ENCODE results near the gene PGPEP1. TPM values are rescaled to one million over a fixed set of nuclear protein-coding genes. Genes with fewer than 3 reads are reported as not detected.
A peak's percentile ranks its signal among the peaks of the same experiment; 100 is the strongest.
"Not testable (repeated sequence)": the region's sequence is repeated elsewhere in the genome, so short reads cannot be mapped to it uniquely, and the experiment has no call there.

Gene PGPEP1
- total RNA-seq, 1 experiment from 2014 or later = 15.8 TPM

GRCh38 chr19:18401580-18402112 lies 61.2 kb downstream of the PGPEP1 start:
- Histone ChIP-seq H3K4me3 (ENCODE audit: low read depth, low read length, poor library complexity, severe bottlenecking) (no peak overlapping the region), H3K27ac (ENCODE audit: low read depth, low read length, poor library complexity, severe bottlenecking) (no peak overlapping the region), H3K9me3 (ENCODE audit: low read depth, low read length, poor library complexity, severe bottlenecking) (no peaks in the 10 kb centered on the region), H3K36me3 (ENCODE audit: insufficient read depth, low read length, poor library complexity, severe bottlenecking) (no peaks in the 10 kb centered on the region), H3K4me1 (ENCODE audit: insufficient read depth, low read length, poor library complexity, severe bottlenecking) (no peaks in the 10 kb centered on the region), H3K27me3 (replicated peaks; ENCODE audit: insufficient read depth, low read depth, low read length, poor library complexity) (no peaks in the 10 kb centered on the region)
- intact Hi-C loops (cut with micrococcal nuclease; ENCODE audit: unreplicated experiment) = no loop called here
- no TSS peak for BruUV-seq (replicated peaks)
- TF ChIP-seq EZH2 (IDR thresholded peaks at IDR 0.05; ENCODE audit: borderline replicate concordance, low read depth, low read length, poor library complexity, severe bottlenecking) = no peak
- TF ChIP-seq, protein P1, sequence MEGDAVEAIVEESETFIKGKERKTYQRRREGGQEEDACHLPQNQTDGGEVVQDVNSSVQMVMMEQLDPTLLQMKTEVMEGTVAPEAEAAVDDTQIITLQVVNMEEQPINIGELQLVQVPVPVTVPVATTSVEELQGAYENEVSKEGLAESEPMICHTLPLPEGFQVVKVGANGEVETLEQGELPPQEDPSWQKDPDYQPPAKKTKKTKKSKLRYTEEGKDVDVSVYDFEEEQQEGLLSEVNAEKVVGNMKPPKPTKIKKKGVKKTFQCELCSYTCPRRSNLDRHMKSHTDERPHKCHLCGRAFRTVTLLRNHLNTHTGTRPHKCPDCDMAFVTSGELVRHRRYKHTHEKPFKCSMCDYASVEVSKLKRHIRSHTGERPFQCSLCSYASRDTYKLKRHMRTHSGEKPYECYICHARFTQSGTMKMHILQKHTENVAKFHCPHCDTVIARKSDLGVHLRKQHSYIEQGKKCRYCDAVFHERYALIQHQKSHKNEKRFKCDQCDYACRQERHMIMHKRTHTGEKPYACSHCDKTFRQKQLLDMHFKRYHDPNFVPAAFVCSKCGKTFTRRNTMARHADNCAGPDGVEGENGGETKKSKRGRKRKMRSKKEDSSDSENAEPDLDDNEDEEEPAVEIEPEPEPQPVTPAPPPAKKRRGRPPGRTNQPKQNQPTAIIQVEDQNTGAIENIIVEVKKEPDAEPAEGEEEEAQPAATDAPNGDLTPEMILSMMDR (conservative IDR thresholded peaks at IDR 0.05; ENCODE audit: low read depth, low read length) = 0 out of 2 replicates have a peak, but pooled peaks have one; percentile 35
- POLR2A ChIA-PET (ENCODE audit: low non-redundant PET) = interaction anchor here (0.6 kb wide), 1 partner anchor 66 kb away, joined by 5 read pairs; no protein-coding TSS in a partner anchor
- CTCF ChIA-PET = interaction anchor here (1.1 kb wide), 1 partner anchor 9 kb away, joined by 4 read pairs; no protein-coding TSS in a partner anchor
- DNase-seq (ENCODE audit: low spot score) = peak; percentile 64

- BruUV-seq (replicated peaks); H3K4me1 ChIP-seq (ENCODE audit: insufficient read depth, low read length, poor library complexity, severe bottlenecking); intact Hi-C loops (cut with micrococcal nuclease; ENCODE audit: unreplicated experiment); H3K27ac ChIP-seq (ENCODE audit: low read depth, low read length, poor library complexity, severe bottlenecking); H3K27me3 ChIP-seq (replicated peaks; ENCODE audit: insufficient read depth, low read depth, low read length, poor library complexity); CTCF ChIA-PET; H3K36me3 ChIP-seq (ENCODE audit: insufficient read depth, low read length, poor library complexity, severe bottlenecking); DNase-seq (ENCODE audit: low spot score); H3K9me3 ChIP-seq (ENCODE audit: low read depth, low read length, poor library complexity, severe bottlenecking); H3K4me3 ChIP-seq (ENCODE audit: low read depth, low read length, poor library complexity, severe bottlenecking); POLR2A ChIA-PET (ENCODE audit: low non-redundant PET): not testable (repeated sequence)
Observed at GRCh38 chr19:18402455-18403248, 62.3 kb downstream of the PGPEP1 start.

GRCh38 chr19:18405754-18406153 lies 65.4 kb downstream of the PGPEP1 start:
- H3K27ac ChIP-seq (ENCODE audit: low read depth, low read length, poor library complexity, severe bottlenecking); H3K4me1 ChIP-seq (ENCODE audit: insufficient read depth, low read length, poor library complexity, severe bottlenecking); H3K9me3 ChIP-seq (ENCODE audit: low read depth, low read length, poor library complexity, severe bottlenecking); CTCF ChIA-PET; H3K27me3 ChIP-seq (replicated peaks; ENCODE audit: insufficient read depth, low read depth, low read length, poor library complexity); BruUV-seq (replicated peaks); POLR2A ChIA-PET (ENCODE audit: low non-redundant PET); intact Hi-C loops (cut with micrococcal nuclease; ENCODE audit: unreplicated experiment); H3K36me3 ChIP-seq (ENCODE audit: insufficient read depth, low read length, poor library complexity, severe bottlenecking); DNase-seq (ENCODE audit: low spot score); H3K4me3 ChIP-seq (ENCODE audit: low read depth, low read length, poor library complexity, severe bottlenecking): not testable (repeated sequence)

DNA sequence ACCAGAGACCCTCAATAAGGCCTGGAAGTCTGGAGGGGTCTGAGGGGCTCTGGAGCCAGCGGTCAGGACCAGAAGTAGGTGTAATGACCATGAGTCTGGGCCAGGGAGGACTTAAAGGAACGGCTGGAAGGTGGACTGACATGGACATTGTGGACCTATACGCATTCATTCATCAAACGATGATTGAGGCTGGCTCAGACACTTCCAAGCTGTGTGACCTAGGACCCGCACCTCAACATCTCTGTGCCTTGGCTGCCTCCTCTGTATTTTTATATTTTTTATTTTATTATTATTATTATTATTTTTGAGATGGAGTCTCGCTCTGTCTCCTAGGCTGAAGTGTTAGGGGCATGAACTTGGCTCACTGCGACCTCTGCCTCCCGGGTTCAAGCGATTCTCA lies 66.4 kb downstream of the PGPEP1 start:
- no peak for DNase-seq (ENCODE audit: low spot score)
- POLR2A ChIA-PET (ENCODE audit: low non-redundant PET) = no interaction called here
- no peaks in the 10 kb centered on the region for H3K4me1 ChIP-seq (ENCODE audit: insufficient read depth, low read length, poor library complexity, severe bottlenecking)
- no peaks in the 10 kb centered on the region for H3K9me3 ChIP-seq (ENCODE audit: low read depth, low read length, poor library complexity, severe bottlenecking)
- no TSS peak for BruUV-seq (replicated peaks)
- no peak for TF ChIP-seq EZH2 (IDR thresholded peaks at IDR 0.05; ENCODE audit: borderline replicate concordance, low read depth, low read length, poor library complexity, severe bottlenecking)
- TF ChIP-seq, protein P1 (conservative IDR thresholded peaks at IDR 0.05; ENCODE audit: low read depth, low read length) = no peak
- intact Hi-C loops (cut with micrococcal nuclease; ENCODE audit: unreplicated experiment) = no loop called here
- no peak overlapping the region for H3K27ac ChIP-seq (ENCODE audit: low read depth, low read length, poor library complexity, severe bottlenecking)
- no peaks in the 10 kb centered on the region for H3K36me3 ChIP-seq (ENCODE audit: insufficient read depth, low read length, poor library complexity, severe bottlenecking)
- CTCF ChIA-PET = interaction anchor here (1.3 kb wide), 1 partner anchor 129 kb away, joined by 4 read pairs; no protein-coding TSS in a partner anchor
- no peaks in the 10 kb centered on the region for H3K27me3 ChIP-seq (replicated peaks; ENCODE audit: insufficient read depth, low read depth, low read length, poor library complexity)
- H3K4me3 ChIP-seq (ENCODE audit: low read depth, low read length, poor library complexity, severe bottlenecking) = no peak overlapping the region
